K562 (cell line): ENCODE results near the gene RNPEP. TPM values are rescaled to one million over a fixed set of nuclear protein-coding genes. Genes with fewer than 3 reads are reported as not detected.

Experiments
- ATF1 ChIP-seq, 2 experiments: fragments of 450-650 bp in 1 of 2; IDR thresholded peaks; 2 replicates each; pipeline ENCODE4 v1.6.1; 2016; ENCODE audit warnings: missing compliant biosample characterization in 1 of 2, missing genetic modification characterization in 1 of 2
- BCOR ChIP-seq: fragments of 450-650 bp; IDR thresholded peaks from 2 replicates; pipeline ENCODE4 v1.6.1; 2016
- CCAR2 ChIP-seq: fragments of 200-400 bp; formaldehyde crosslinking; IDR thresholded peaks from 2 replicates; pipeline ENCODE4 v1.6.1; 2017; ENCODE audit warnings: mild to moderate bottlenecking, low read depth, low read length
- GATAD2B ChIP-seq: fragments of 450-650 bp; IDR thresholded peaks from 2 replicates; pipeline ENCODE4 v1.6.1; 2017; ENCODE audit warnings: mild to moderate bottlenecking, borderline replicate concordance
- HNRNPUL1 ChIP-seq: fragments of 200-400 bp; formaldehyde crosslinking; IDR thresholded peaks from 2 replicates; pipeline ENCODE4 v1.6.1; 2017; ENCODE audit warnings: low read length
- KDM1A ChIP-seq, 2 experiments: fragments of 450-650 bp; IDR thresholded peaks; 2 replicates each; pipeline ENCODE4 v1.6.1; 2016; ENCODE audit warnings: mild to moderate bottlenecking in 2 of 2
- NBN ChIP-seq: fragments of 450-650 bp; IDR thresholded peaks from 2 replicates; pipeline ENCODE4 v1.6.1; 2016; ENCODE audit warnings: low read depth, mild to moderate bottlenecking
- POLR2B ChIP-seq: fragments of 450-650 bp; IDR thresholded peaks from 2 replicates; pipeline ENCODE4 v1.6.1; 2018; ENCODE audit warnings: low read depth; ENCODE audit not compliant: partially characterized antibody
- PRMT5 ChIP-seq: sonication (generic); formaldehyde crosslinking; IDR thresholded peaks from 2 replicates; pipeline ENCODE4 v1.5.0; 2020; ENCODE audit warnings: missing genetic modification reagents
- SAFB ChIP-seq: fragments of 200-400 bp; formaldehyde crosslinking; IDR thresholded peaks from 2 replicates; pipeline ENCODE4 v1.6.1; 2017; ENCODE audit warnings: low read depth, low read length, borderline replicate concordance
- YBX1 ChIP-seq: fragments of 450-650 bp; IDR thresholded peaks from 2 replicates; pipeline ENCODE4 v1.7.1; 2016; ENCODE audit warnings: mild to moderate bottlenecking
- ZNF224 ChIP-seq: sonication (generic); formaldehyde crosslinking; IDR thresholded peaks from 2 replicates; pipeline ENCODE4 v1.8.0; 2022; ENCODE audit warnings: mild to moderate bottlenecking, missing genetic modification reagents
- ZNF253 ChIP-seq: fragments of 250-450 bp; sonication (Bioruptor Pico); conservative IDR thresholded peaks from 2 replicates; pipeline ENCODE4 v1.6.1; 2021; ENCODE audit warnings: mild to moderate bottlenecking
- ZNF3 ChIP-seq: fragments of 250-450 bp; sonication (Bioruptor Pico); IDR thresholded peaks from 2 replicates; pipeline ENCODE4 v1.5.0; 2021; ENCODE audit warnings: mild to moderate bottlenecking, moderate library complexity
- ZNF384 ChIP-seq: IDR thresholded peaks from 2 replicates; pipeline ENCODE4 v1.6.1; 2012; ENCODE audit warnings: low read depth, low read length, improper control_type of control experiment
- polyA plus RNA-seq, 8 experiments: library from polyadenylated mRNA; depleted of rRNA in 4 of 8; stranded (reverse) in 5 of 8; unstranded in 3 of 8; fragments of >200 nt; fragmentation: Nextera tagmentation in 2 of 8; fragmentation: Illumina TruSeq in 1 of 8; extraction: Ambion mirVana in 2 of 8; extraction: Trizol in 1 of 8; gene quantifications; 2 replicates each; pipeline versions ENCODE4 v1.2.1 to v1.2.3, GENCODE V29; 2011 to 2014; ENCODE audit warnings: inconsistent platforms in 1 of 8, missing spikeins in 1 of 8
- total RNA-seq, 7 experiments: library from RNA; depleted of rRNA in 6 of 7; stranded (reverse); fragments of >200 nt in 6 of 7; fragmentation: Illumina TruSeq in 2 of 7; extraction: Trizol in 2 of 7; gene quantifications; 2 replicates each; pipeline versions ENCODE4 v1.2.1 to v1.2.3, GENCODE V29; 2011 to 2021; ENCODE audit warnings: low replicate concordance in 1 of 7
- TF ChIP-seq, protein P1 (sequence below): fragments of 250-450 bp; sonication (Bioruptor Pico); IDR thresholded peaks from 2 replicates; pipeline ENCODE4 v1.8.0; 2021; ENCODE audit warnings: moderate library complexity, mild to moderate bottlenecking, inconsistent platforms
- TF ChIP-seq, protein P2 (sequence below): fragments of 250-450 bp; sonication (Bioruptor Pico); IDR thresholded peaks from 2 replicates; pipeline ENCODE4 v1.4.0; 2020; ENCODE audit warnings: mild to moderate bottlenecking, moderate library complexity
- TF ChIP-seq, protein P3 (sequence below), 2 experiments: fragments of 450-650 bp; formaldehyde crosslinking in 1 of 2; IDR thresholded peaks; 2 replicates each; pipeline versions ENCODE4 v1.4.0 to v1.6.1; 2014 to 2020; ENCODE audit warnings: mild to moderate bottlenecking in 2 of 2, borderline replicate concordance in 1 of 2, low read depth in 1 of 2
- TF ChIP-seq, protein P4 (sequence below): fragments of 250-450 bp; sonication (Bioruptor Pico); IDR thresholded peaks from 2 replicates; pipeline ENCODE4 v1.5.0; 2021

Gene RNPEP
- total and polyA plus RNA-seq, 9 of the 15 experiments (the other 6 are each of a cell fraction or from before 2014, with no cell fraction given): 27.5 to 131 (median 63.4) TPM

DNA sequence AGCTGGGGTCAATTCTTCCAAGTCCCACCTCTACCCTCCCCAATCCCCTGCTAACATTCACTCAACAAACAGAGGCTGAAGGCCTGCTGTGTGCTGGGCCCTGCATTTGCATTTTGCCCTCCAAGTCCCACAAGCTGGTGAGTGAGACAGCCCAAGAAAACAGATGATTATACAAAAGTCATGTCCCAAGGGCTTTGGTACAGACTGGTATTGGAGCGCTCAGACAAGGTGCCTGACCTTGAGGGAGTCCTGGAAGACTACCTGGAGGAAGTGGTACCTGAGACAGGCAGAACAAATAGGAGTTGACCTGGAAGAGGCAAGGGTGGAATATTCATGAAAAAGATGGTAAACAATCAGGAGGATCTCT, 40.3 kb upstream of the RNPEP start (continued):
- TF ChIP-seq, protein P1, sequence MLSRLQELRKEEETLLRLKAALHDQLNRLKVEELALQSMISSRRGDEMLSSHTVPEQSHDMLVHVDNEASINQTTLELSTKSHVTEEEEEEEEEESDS (CRISPR knock-in tag): no peak
- TF ChIP-seq, protein P2, sequence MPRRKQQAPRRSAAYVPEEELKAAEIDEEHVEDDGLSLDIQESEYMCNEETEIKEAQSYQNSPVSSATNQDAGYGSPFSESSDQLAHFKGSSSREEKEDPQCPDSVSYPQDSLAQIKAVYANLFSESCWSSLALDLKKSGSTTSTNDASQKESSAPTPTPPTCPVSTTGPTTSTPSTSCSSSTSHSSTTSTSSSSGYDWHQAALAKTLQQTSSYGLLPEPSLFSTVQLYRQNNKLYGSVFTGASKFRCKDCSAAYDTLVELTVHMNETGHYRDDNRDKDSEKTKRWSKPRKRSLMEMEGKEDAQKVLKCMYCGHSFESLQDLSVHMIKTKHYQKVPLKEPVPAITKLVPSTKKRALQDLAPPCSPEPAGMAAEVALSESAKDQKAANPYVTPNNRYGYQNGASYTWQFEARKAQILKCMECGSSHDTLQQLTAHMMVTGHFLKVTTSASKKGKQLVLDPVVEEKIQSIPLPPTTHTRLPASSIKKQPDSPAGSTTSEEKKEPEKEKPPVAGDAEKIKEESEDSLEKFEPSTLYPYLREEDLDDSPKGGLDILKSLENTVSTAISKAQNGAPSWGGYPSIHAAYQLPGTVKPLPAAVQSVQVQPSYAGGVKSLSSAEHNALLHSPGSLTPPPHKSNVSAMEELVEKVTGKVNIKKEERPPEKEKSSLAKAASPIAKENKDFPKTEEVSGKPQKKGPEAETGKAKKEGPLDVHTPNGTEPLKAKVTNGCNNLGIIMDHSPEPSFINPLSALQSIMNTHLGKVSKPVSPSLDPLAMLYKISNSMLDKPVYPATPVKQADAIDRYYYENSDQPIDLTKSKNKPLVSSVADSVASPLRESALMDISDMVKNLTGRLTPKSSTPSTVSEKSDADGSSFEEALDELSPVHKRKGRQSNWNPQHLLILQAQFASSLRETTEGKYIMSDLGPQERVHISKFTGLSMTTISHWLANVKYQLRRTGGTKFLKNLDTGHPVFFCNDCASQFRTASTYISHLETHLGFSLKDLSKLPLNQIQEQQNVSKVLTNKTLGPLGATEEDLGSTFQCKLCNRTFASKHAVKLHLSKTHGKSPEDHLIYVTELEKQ (CRISPR knock-in tag): no peak
- TF ChIP-seq ZNF384: no peak
- TF ChIP-seq, protein P3, sequence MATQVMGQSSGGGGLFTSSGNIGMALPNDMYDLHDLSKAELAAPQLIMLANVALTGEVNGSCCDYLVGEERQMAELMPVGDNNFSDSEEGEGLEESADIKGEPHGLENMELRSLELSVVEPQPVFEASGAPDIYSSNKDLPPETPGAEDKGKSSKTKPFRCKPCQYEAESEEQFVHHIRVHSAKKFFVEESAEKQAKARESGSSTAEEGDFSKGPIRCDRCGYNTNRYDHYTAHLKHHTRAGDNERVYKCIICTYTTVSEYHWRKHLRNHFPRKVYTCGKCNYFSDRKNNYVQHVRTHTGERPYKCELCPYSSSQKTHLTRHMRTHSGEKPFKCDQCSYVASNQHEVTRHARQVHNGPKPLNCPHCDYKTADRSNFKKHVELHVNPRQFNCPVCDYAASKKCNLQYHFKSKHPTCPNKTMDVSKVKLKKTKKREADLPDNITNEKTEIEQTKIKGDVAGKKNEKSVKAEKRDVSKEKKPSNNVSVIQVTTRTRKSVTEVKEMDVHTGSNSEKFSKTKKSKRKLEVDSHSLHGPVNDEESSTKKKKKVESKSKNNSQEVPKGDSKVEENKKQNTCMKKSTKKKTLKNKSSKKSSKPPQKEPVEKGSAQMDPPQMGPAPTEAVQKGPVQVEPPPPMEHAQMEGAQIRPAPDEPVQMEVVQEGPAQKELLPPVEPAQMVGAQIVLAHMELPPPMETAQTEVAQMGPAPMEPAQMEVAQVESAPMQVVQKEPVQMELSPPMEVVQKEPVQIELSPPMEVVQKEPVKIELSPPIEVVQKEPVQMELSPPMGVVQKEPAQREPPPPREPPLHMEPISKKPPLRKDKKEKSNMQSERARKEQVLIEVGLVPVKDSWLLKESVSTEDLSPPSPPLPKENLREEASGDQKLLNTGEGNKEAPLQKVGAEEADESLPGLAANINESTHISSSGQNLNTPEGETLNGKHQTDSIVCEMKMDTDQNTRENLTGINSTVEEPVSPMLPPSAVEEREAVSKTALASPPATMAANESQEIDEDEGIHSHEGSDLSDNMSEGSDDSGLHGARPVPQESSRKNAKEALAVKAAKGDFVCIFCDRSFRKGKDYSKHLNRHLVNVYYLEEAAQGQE (IDR thresholded peaks at IDR 0.05; ENCODE audit: borderline replicate concordance): no peak
- TF ChIP-seq, protein P3 (CRISPR knock-in tag; IDR thresholded peaks at IDR 0.05; ENCODE audit: low read depth): no peak
- TF ChIP-seq NBN: no peak
- TF ChIP-seq ZNF253 (CRISPR knock-in tag): no peak
- TF ChIP-seq ZNF3 (CRISPR knock-in tag): peak; percentile 75; the same call in 1 of the 2 replicates
- TF ChIP-seq SAFB: no peak
- TF ChIP-seq PRMT5 (CRISPR knock-in tag): no peak
- TF ChIP-seq POLR2B: no peak
- TF ChIP-seq CCAR2: no peak
- no peak for TF ChIP-seq HNRNPUL1
- TF ChIP-seq, protein P4, sequence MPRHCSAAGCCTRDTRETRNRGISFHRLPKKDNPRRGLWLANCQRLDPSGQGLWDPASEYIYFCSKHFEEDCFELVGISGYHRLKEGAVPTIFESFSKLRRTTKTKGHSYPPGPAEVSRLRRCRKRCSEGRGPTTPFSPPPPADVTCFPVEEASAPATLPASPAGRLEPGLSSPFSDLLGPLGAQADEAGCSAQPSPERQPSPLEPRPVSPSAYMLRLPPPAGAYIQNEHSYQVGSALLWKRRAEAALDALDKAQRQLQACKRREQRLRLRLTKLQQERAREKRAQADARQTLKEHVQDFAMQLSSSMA: no peak
- TF ChIP-seq BCOR: peak; percentile 97
- TF ChIP-seq YBX1: no peak
- peak; percentile 73 to 88 for TF ChIP-seq KDM1A (IDR thresholded peaks at IDR 0.05)
- no peak for TF ChIP-seq GATAD2B
- no peak for TF ChIP-seq ZNF224
- no peak for TF ChIP-seq ATF1 (CRISPR knock-in tag; IDR thresholded peaks at IDR 0.05)
- TF ChIP-seq ATF1 (tag; IDR thresholded peaks at IDR 0.05): no peak
